SK-N-SH (cell line): ENCODE results near the gene RAB15. TPM values are rescaled to one million over a fixed set of nuclear protein-coding genes. Genes with fewer than 3 reads are reported as not detected.

Experiments
- CTCF ChIA-PET: fragments of 300-600, 350-600 bp; formaldehyde crosslinking; extraction: SDS; loops from one replicate; lab custom pipeline; 2021; lab: Yijun Ruan, JAX
- POLR2A ChIA-PET: fragments of 350-600 bp; sonication (Branson Sonifier 250); formaldehyde crosslinking; extraction: SDS; loops from one replicate; lab custom pipeline; 2020; ENCODE audit warnings: antibody characterized with exemption, inconsistent platforms; lab: Yijun Ruan, JAX
- DNase-seq: peaks from one replicate; pipeline ENCODE4 v3.0.0; 2012
- H2AFZ ChIP-seq: fragments of 200-600 bp; sonication (generic); 2 replicates; pipeline ENCODE4 v1.8.1; 2016; ENCODE audit warnings: antibody characterized with exemption, mild to moderate bottlenecking, low read depth
- H3F3A ChIP-seq: fragments of 200-600 bp; sonication (generic); replicated peaks from 2 replicates; pipeline ENCODE3; 2016; ENCODE audit warnings: antibody characterized with exemption, mild to moderate bottlenecking; ENCODE audit not compliant: insufficient read depth
- H3K27ac ChIP-seq, 2 experiments: fragments of 200-500 bp in 1 of 2; fragments of 200-600 bp in 1 of 2; sonication (Bioruptor generic) in 1 of 2; sonication (generic), shearing (Covaris generic) in 1 of 2; 2 replicates each; pipeline versions ENCODE4 v1.5.1 to v1.6.1; 2014 to 2016; ENCODE audit warnings: low read depth in 2 of 2, inconsistent platforms in 1 of 2, low read length in 1 of 2, mild to moderate bottlenecking in 1 of 2, mixed read lengths in 1 of 2
- H3K27me3 ChIP-seq: fragments of 200-600 bp; sonication (generic), shearing (Covaris generic); 2 replicates; pipeline ENCODE4 v1.6.1; 2016; ENCODE audit warnings: mixed run types; ENCODE audit not compliant: insufficient read depth
- H3K36me3 ChIP-seq, 2 experiments: fragments of 200-500 bp in 1 of 2; fragments of 200-600 bp in 1 of 2; sonication (Bioruptor generic) in 1 of 2; sonication (generic) in 1 of 2; replicated peaks in 1 of 2; 2 replicates each; pipeline versions ENCODE3 to v1.5.1; 2014 to 2016; ENCODE audit warnings: low read length in 1 of 2, mild to moderate bottlenecking in 1 of 2; ENCODE audit not compliant: insufficient read depth in 2 of 2, control insufficient read depth in 1 of 2
- H3K4me1 ChIP-seq, 2 experiments: fragments of 200-500 bp in 1 of 2; fragments of 200-600 bp in 1 of 2; sonication (Bioruptor generic) in 1 of 2; sonication (generic), shearing (Covaris generic) in 1 of 2; 2 replicates each; pipeline versions ENCODE4 v1.5.1 to v1.6.1; 2014 to 2016; ENCODE audit warnings: low read depth in 1 of 2, low read length in 1 of 2, mixed run types in 1 of 2; ENCODE audit not compliant: insufficient read depth in 2 of 2, control insufficient read depth in 1 of 2
- H3K4me2 ChIP-seq: fragments of 200-600 bp; sonication (generic), shearing (Covaris generic); 2 replicates; pipeline ENCODE4 v1.6.1; 2017; ENCODE audit warnings: mixed run types
- H3K4me3 ChIP-seq, 2 experiments: fragments of 200-500 bp in 1 of 2; fragments of 200-600 bp in 1 of 2; sonication (Bioruptor generic) in 1 of 2; sonication (generic), shearing (Covaris generic) in 1 of 2; 2 replicates each; pipeline versions ENCODE4 v1.5.1 to v1.8.1; 2014 to 2016; ENCODE audit warnings: low read depth in 2 of 2, inconsistent platforms in 1 of 2, low read length in 1 of 2, mild to moderate bottlenecking in 1 of 2, mixed read lengths in 1 of 2, moderate library complexity in 1 of 2
- H3K79me2 ChIP-seq: fragments of 200-600 bp; sonication (generic); 2 replicates; pipeline ENCODE4 v1.8.1; 2017; ENCODE audit warnings: mild to moderate bottlenecking; ENCODE audit not compliant: insufficient read depth
- H3K9ac ChIP-seq: fragments of 200-600 bp; sonication (generic); 2 replicates; pipeline ENCODE4 v1.6.1; 2017; ENCODE audit warnings: mixed run types
- H3K9me2 ChIP-seq: fragments of 200-600 bp; sonication (generic); 2 replicates; pipeline ENCODE4 v1.6.1; 2017; ENCODE audit warnings: mixed run types
- H3K9me3 ChIP-seq: fragments of 200-600 bp; sonication (generic); 2 replicates; pipeline ENCODE4 v1.6.1; 2017; ENCODE audit warnings: mixed run types, mild to moderate bottlenecking, moderate library complexity
- H4K20me1 ChIP-seq: fragments of 200-600 bp; sonication (generic); 2 replicates; pipeline ENCODE4 v1.6.1; 2017; ENCODE audit warnings: mild to moderate bottlenecking, mixed run types; ENCODE audit not compliant: insufficient read depth
- CTCF ChIP-seq: fragments of 200-600 bp; sonication (generic); IDR thresholded peaks from 2 replicates; pipeline ENCODE4 v1.6.1; 2017; ENCODE audit warnings: antibody characterized with exemption, mild to moderate bottlenecking, moderate library complexity
- ELF1 ChIP-seq: IDR thresholded peaks from 2 replicates; pipeline ENCODE4 v1.4.0; 2012
- EP300 ChIP-seq, 2 experiments: IDR thresholded peaks; 2 replicates each; pipeline versions ENCODE4 v1.4.0 to v1.6.1; 2012; ENCODE audit warnings: borderline replicate concordance in 1 of 2, low read depth in 1 of 2, low read length in 1 of 2
- EZH2phosphoT487 ChIP-seq: fragments of 200-600 bp; sonication (generic); IDR thresholded peaks from 2 replicates; pipeline ENCODE4 v1.6.1; 2017; ENCODE audit warnings: low read depth, mixed run types, mild to moderate bottlenecking, antibody characterized with exemption, moderate library complexity, borderline replicate concordance
- FOSL2 ChIP-seq: IDR thresholded peaks from 2 replicates; pipeline ENCODE4 v1.4.0; 2012; ENCODE audit warnings: low read depth, mild to moderate bottlenecking, moderate library complexity, borderline replicate concordance
- JUND ChIP-seq: IDR thresholded peaks from 2 replicates; pipeline ENCODE4 v1.4.0; 2012
- MAX ChIP-seq: IDR thresholded peaks from 2 replicates; pipeline ENCODE4 v1.4.0; 2012; ENCODE audit warnings: low read depth
- MEF2A ChIP-seq: IDR thresholded peaks from 2 replicates; pipeline ENCODE4 v1.4.0; 2012; ENCODE audit warnings: low read depth, borderline replicate concordance
- MXI1 ChIP-seq: IDR thresholded peaks from 2 replicates; pipeline ENCODE4 v1.6.1; 2012; ENCODE audit warnings: mild to moderate bottlenecking, low read depth, low read length, improper control_type of control experiment
- NRF1 ChIP-seq: IDR thresholded peaks from 2 replicates; pipeline ENCODE4 v1.6.1; 2012; ENCODE audit warnings: low read depth, mild to moderate bottlenecking, low read length
- PBX3 ChIP-seq: IDR thresholded peaks from 2 replicates; pipeline ENCODE4; 2012
- POLR2AphosphoS5 ChIP-seq: IDR thresholded peaks from 2 replicates; pipeline ENCODE4 v1.6.1; 2012; ENCODE audit warnings: low read depth, low read length
- RAD21 ChIP-seq: IDR thresholded peaks from 2 replicates; pipeline ENCODE4 v1.6.1; 2012; ENCODE audit warnings: mild to moderate bottlenecking, low read length
- RCOR1 ChIP-seq: fragments of 150-350 bp; IDR thresholded peaks from 2 replicates; pipeline ENCODE4 v1.6.1; 2017; ENCODE audit warnings: antibody characterized with exemption, low read length
- REST ChIP-seq: IDR thresholded peaks from 2 replicates; pipeline ENCODE4 v1.6.1; 2012; ENCODE audit warnings: mild to moderate bottlenecking, low read depth, low read length, moderate library complexity
- RFX5 ChIP-seq: IDR thresholded peaks from 2 replicates; pipeline ENCODE4 v1.6.1; 2012; ENCODE audit warnings: mild to moderate bottlenecking, improper control_type of control experiment, low read length
- RXRA ChIP-seq: IDR thresholded peaks from 2 replicates; pipeline ENCODE4 v1.4.0; 2012; ENCODE audit warnings: low read depth, mild to moderate bottlenecking, borderline replicate concordance
- SIN3A ChIP-seq: IDR thresholded peaks from 2 replicates; pipeline ENCODE4 v1.6.1; 2012; ENCODE audit warnings: low read depth, mild to moderate bottlenecking, low read length, moderate library complexity, borderline replicate concordance
- SMC3 ChIP-seq: IDR thresholded peaks from 2 replicates; pipeline ENCODE4 v1.6.1; 2012; ENCODE audit warnings: low read depth, low read length, improper control_type of control experiment
- TAF1 ChIP-seq: IDR thresholded peaks from 2 replicates; pipeline ENCODE4 v1.6.1; 2012; ENCODE audit warnings: low read depth, mild to moderate bottlenecking, low read length, moderate library complexity, borderline replicate concordance
- TCF12 ChIP-seq: IDR thresholded peaks from 2 replicates; pipeline ENCODE4 v1.4.0; 2012
- USF1 ChIP-seq: IDR thresholded peaks from 2 replicates; pipeline ENCODE4 v1.4.0; 2012; ENCODE audit warnings: low read depth, borderline replicate concordance
- USF2 ChIP-seq: fragments of 150-350 bp; IDR thresholded peaks from 2 replicates; pipeline ENCODE4 v1.6.1; 2017; ENCODE audit warnings: antibody characterized with exemption, low read length, low read depth, borderline replicate concordance
- YY1 ChIP-seq: IDR thresholded peaks from 2 replicates; pipeline ENCODE4 v1.4.0; 2012; ENCODE audit warnings: low read depth, mild to moderate bottlenecking
- WGBS: methylation state at CpG from one replicate; pipeline ENCODE4 v1.1.6; 2017; ENCODE audit warnings: low lambda C conversion rate; 5-methylcytosine and 5-hydroxymethylcytosine counted together
- polyA plus RNA-seq, 3 experiments: library from polyadenylated mRNA; depleted of rRNA; stranded (reverse); fragments of >200 nt; gene quantifications; 2 replicates each; pipeline ENCODE4 v1.2.3, GENCODE V29; 2012

Gene RAB15
- polyA plus RNA-seq, 1 of the 3 experiments (the other 2 are of a cell fraction): 14.2 TPM

- H3K4me1 ChIP-seq: no peaks in the 10 kb centered on the region
- no peaks in the 10 kb centered on the region for H3F3A ChIP-seq
- H3K27ac ChIP-seq: no peak overlapping the region
- no peaks in the 10 kb centered on the region for H3K9me2 ChIP-seq
- H4K20me1 ChIP-seq: no peaks in the 10 kb centered on the region
- ChIA-PET POLR2A (no interaction called here), CTCF (interaction anchor here (0.6 to 3.1 kb wide), 29 partner anchors 10 to 351 kb away, joined by 3 to 50 read pairs (median 5); partner anchors contain the start of gene FNTB)
- DNase-seq: peak; percentile 59
- H3K9me3 ChIP-seq: no peaks in the 10 kb centered on the region
- no peaks in the 10 kb centered on the region for H3K79me2 ChIP-seq
- no peak overlapping the region for H3K4me3 ChIP-seq
- 86% methylated on average over 9 of the region's 9 CpGs for WGBS
- no peak overlapping the region for H2AFZ ChIP-seq
- peaks cover 5 to 12% of the 10 kb centered on the region in 2 experiments for H3K36me3 ChIP-seq
- no peaks in the 10 kb centered on the region for H3K27me3 ChIP-seq
- no peak overlapping the region for H3K9ac ChIP-seq
- no peak overlapping the region for H3K4me2 ChIP-seq
- no peak for TF ChIP-seq YY1
- TF ChIP-seq TCF12: no peak
- TF ChIP-seq RAD21: peak; percentile 57
- no peak for TF ChIP-seq RFX5
- TF ChIP-seq SMC3: peak; percentile 41
- TF ChIP-seq EP300 (IDR thresholded peaks at IDR 0.05; ENCODE audit: borderline replicate concordance in 1 of 2, low read depth in 1 of 2, low read length in 1 of 2): no peak
- TF ChIP-seq MEF2A: no peak
- peak; percentile 73 for TF ChIP-seq CTCF
- no peak for TF ChIP-seq USF1
- TF ChIP-seq RCOR1: no peak
- no peak for TF ChIP-seq MXI1
- TF ChIP-seq RXRA: no peak
- TF ChIP-seq MAX: no peak
- TF ChIP-seq TAF1: no peak
- no peak for TF ChIP-seq USF2
- no peak for TF ChIP-seq REST
- TF ChIP-seq SIN3A: no peak
- no peak for TF ChIP-seq PBX3
- no peak for TF ChIP-seq ELF1
- TF ChIP-seq POLR2AphosphoS5: no peak
- no peak for TF ChIP-seq NRF1
- no peak for TF ChIP-seq EZH2phosphoT487
- TF ChIP-seq JUND: no peak
- TF ChIP-seq FOSL2: no peak
These were observed 47.9 kb upstream of the RAB15 start for GRCh38 chr14:65019944-65020566.
